HG03060 (cell line): ENCODE results near the gene SLC66A1.

Source experiments
- ATAC-seq: cut with Tn5 transposase; IDR thresholded peaks from one replicate; pipeline ENCODE4 v1.9.1; 2021; ENCODE audit warnings: low read depth, moderate number of reproducible peaks; ENCODE audit not compliant: unreplicated experiment

SLC66A1 gene

DNA sequence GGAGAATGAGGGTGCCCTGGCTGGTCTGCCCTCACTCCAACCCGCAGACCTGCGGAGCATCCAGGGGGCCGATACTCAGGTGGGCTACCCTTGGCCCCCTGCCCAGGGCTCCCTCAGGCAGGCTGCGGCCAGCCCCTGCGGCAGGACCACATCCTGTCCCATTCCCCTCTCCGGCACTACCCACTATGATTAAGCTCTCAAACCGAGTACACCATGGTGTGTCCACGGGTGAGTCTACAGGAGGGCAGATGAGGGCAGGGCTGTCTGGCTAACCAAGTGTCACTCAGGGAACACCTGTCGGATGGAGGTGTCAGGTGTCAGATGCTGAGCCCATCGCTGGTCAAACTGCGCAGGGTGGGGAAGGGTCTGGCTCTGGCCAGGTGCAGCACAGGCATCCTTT lies 47.2 kb downstream of the SLC66A1 start:
- ATAC-seq = no peak

DNA sequence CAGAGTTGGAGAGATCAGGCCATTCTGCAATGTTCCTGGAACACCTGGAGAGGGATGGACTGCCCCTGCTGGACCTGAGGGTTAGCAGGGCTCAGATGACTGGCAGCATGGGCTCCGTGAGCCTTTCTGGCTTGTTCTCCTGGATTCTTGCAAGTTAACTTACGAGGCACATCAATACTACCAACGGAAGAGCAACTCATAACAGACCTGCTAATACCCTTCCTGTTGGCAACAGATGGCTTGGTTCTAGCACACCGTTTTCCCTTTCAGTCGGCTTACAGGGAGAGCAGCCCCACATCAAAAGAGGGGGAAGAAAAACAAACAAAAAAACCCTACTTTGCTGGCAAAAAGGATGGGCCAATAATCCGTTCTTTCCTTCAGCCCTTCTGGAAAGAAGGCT lies 47.9 kb downstream of the SLC66A1 start:
- no peak for ATAC-seq

DNA sequence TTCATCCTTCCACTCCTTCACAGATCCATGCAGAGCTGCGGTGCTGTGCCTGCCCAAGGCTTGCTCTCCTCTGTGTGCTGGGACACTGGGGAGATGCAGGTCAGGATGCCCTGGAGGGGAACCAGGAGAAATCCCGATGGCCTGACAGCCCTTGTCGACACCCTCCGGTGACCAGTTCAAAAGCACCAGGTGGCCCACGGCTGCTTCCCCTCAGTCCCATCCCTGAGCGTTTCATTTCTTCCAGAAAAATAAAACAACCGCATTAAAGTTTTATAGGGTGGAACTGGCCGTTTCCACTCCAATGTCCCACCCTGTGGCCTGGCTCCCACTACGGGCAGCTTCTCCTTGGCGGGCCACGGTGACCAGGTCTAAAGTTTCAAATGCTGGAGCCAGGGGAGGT lies 48.3 kb downstream of the SLC66A1 start:
- ATAC-seq = no peak

DNA sequence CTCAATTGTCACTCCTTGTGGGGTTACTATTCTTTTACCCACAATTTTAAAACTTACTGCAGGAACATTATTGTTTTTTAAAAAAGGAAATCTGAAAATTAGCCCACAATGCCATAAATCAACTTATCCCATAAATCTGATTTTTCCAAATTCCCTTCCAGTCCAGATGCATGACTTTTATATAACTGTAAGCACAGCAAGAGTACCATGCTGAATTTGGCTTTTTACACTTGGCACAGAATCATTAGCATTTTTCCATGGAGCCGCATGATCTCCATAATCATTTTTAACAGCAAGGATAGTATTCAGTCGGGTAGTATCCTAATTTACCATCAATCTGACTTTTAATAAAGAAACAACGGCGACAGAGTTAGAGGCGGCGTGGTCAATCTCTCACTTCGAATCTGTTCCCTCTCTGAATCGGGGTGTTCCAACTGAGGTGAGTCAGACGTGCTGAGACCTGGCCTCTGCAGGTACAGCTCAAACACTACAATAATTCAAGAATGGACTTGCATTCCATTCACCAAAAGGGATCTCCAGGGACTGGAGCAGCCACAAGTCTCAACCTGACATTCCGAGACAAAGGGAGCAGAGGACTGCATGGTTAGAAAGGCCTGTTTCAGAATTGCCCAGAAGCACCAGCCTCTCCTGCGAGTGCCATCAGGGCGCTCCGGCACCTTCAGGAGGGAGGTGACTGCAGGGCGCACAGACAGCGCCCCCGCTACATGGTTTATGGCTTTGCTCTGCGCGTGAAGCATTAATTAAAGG lies 48.9 kb downstream of the SLC66A1 start:
- no peak for ATAC-seq

DNA sequence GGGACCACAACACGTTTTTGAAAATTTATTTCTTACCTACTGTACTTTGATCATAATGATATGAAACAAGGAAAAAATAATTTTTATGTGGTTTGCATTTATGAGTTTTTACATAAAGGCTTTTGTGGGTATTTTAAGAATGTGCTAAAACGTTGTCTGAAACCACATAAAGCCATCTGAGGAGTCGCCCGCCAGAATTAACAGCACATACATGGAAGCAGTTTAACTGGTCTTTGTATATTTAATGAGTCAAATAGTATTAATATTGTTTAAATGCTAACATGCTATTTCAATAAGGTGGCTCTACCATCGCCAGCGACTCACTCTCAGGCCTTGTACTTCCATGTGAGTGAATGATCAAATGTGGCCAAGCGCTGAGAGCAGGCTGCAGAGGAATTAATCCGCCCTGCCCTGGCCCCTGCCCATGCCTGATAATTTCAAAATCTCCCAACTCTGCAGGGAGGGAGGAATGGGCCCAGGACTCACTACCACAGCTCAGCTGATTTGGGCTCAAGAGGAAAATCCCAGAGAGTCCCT lies 49.6 kb downstream of the SLC66A1 start:
- no peak for ATAC-seq

DNA sequence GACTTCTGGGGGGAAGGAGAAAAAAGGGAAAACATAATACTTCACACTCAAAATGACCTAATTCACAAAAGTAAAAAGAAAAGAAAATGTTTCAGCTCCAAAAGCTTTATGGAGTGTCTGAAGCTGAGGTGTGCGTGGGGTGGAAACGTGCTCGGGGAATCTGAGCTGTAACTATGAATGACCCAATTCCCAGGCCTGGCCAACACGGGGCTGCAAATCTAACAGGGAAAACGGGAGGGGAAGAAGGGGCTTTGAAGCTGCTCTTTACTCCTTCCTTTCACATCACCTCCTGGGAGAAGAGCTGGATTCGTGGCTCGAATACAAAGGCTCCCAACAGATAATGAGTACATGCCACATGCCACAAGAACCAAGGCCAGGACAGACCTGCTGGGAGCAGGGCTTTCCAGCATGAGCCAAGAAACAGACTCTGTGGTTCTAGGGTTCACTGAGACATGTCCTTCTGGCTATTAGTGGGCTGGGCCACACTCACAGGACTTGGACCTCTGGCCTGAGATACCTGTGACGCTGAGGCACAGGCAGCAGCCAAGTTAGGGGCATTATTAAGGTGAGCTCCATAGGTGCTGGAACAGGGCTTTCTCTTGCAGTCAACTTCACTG lies 51.5 kb downstream of the SLC66A1 start:
- no peak for ATAC-seq

DNA sequence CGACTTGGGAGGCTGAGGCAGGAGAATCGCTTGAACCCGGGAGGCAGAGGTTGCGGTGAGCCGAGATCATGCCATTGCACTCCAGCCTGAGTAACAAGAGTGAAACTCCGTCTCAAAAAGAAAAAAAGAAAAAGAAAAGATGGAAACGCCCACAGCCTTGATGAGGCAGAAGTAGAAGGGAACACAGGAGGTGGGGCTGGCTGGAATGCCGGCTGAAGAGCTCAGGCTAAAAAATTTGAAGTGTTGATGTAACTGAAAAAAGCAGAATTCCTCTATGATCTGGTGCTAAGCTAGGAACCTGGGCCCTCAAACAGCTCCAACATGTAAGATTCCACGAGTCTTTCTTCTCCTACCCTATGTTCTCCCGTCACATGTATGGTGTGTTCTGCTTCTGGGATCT lies 53.6 kb downstream of the SLC66A1 start:
- ATAC-seq = no peak

DNA sequence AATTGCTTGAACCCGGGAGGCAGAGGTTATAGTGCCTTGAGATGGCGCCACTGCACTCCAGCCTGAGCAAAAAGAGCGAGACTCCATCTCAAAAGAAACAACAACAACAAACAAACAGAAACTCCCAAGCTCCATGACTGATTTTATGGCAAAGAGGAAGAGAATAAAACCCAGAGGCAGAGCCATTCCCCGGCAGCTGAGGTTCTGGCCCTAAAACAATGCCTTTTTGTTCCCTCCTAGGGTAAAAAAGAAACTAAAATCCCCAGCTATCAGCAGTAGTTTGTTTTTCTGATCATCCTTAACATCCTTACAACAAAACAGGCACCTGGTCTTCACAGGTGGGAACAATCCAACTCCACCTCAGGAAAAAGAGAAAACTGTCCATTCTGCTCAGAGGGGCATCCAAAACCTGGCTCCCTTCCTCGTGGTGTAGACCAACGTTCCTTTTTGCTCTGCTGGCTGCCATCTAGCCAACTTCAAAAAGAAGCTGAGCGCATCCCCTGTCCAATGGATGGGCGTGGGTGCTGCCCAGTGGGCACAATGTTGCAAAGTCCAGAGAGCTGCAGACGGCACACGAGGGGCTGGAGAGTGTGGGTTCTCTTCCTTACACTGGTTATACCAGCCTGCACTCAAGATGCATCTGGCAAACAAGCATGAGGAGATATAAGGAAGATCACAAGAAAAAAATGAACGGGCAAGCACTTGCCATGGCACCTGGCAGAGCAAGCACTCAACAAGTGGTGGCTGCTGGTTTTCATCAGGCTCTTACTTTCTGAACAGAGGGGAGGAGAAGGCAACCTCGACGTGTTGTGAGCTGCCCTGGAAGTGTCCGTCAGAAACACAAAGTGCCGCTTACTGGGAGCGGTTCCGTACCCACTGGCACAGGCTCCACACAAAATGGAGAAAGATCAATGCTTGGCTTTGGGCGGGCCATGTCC lies 54.7 kb downstream of the SLC66A1 start:
- ATAC-seq = no peak

DNA sequence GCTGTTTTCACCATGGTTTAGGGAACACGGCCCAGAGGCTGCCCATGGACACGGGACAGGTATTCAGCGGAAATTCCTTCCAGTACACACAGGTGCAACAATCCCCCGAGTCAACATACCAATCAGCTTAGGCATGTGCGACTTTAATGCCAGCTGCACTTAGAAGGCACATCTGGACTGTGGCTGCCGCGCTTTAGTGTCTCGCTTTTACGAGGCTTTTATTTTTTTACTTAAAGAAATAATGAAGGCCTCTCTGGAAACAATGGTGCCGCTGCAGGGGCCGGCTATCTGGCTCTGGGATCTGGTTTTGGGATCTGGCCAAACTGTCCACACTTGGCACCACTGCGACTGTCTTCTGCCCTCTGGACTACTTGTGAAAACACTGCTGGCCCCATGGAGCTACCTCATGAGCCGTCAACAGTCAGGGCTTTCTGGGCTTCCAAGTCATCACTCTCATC lies 55.5 kb downstream of the SLC66A1 start:
- no peak for ATAC-seq

DNA sequence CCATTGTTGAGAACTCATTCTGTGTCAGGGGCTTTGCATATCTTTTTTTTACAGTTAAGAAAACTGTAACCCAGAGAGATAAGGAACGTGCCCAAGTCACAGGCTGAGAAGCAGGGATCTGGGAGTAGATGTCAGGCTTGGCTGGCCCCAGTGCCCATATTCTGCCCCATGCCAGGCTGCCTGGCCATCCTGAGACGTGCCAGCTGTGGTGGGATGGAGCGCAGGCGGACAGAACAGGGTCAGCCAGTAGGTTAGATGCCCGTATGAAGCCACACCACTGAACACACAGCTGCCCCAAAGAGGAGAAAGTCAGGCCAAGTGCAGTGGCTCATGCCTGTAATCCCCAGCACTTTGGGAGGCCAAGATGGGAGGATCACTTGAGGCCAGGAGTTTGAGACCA lies 55.9 kb downstream of the SLC66A1 start:
- ATAC-seq = no peak

DNA sequence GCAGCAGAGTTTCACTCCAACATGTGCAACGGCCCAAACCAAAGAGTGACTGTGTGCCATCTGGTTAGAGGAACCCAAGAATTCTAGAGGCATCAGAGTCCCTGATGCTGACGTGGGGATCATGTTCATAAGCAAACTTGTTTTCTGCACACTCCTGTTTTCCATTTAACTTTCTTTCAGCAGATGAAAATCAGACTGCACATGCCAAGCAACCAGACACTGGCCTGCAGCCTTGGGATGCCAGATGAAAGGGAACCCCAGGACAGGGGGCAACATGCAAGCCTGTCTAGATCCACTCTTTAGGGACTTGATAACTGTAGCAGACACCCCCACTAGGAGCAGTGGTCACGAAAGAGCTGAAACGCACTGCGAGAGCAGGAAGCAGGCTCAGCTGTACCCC lies 56.8 kb downstream of the SLC66A1 start:
- no peak for ATAC-seq

DNA sequence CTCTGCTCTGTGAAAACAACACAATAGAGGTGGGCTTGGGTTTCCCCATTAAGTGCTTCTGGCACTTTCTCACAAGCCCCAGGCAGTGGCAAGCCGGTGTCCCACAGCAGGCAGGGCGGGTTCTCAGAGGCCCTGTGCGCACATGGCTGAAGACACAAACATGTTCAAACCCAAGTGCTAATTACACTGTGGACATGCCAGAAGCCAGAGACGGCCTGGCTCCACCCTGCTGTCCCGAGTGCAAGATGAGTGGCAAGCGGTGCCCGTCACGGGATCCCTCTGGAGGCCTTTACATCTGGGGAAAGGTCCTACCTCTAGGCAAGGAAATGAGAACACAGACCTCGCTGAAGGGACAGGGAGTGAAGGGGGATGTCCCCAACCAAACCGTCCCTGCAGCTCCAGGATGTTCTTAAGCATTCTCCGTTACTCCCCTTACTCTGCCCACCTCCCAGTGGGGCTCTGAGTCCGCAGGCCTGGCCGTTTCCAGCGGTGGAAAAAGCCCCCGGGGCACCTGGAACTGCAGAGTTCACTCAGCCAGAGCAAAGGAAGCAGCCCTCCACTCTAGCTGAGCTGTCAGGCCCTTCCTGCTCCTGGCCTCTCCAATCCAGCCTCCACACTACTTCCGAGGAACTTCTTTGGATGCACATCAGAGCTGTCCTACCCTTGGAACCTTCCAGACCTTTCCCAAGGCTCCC lies 57.4 kb downstream of the SLC66A1 start:
- ATAC-seq = no peak

DNA sequence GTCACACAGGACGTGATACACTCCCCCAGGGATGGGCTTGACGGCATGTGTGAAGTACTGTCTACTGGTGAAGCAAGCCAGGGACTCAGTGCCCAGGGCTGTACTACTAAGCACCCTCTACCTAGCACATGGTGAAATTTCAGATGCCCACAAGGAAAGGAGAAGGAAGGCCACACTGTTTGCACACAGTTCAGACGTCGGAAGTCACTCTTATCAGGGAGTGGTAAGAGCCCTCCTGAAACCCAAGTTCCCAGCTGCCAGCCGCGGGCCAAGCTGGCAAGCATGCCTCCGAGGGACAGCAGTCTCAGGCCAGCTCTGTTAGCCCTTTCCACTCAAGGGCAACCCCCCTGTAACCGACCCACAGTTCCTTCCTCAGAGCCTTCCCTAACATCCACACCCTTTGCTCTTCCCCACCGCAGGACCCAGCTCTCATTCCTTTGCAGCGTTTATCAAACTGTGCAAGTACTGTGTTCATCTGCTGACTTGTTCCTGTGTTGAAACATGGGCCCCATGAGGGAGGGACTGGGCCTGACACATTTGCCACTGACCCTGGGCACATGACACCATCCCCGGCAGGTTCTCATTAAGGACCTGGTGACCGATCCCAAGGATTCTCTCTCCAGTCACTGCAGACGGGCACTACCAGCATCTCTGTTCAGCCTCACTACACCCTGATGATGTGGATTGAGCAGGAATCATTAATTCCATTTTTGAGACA lies 58.5 kb downstream of the SLC66A1 start:
- ATAC-seq = no peak

DNA sequence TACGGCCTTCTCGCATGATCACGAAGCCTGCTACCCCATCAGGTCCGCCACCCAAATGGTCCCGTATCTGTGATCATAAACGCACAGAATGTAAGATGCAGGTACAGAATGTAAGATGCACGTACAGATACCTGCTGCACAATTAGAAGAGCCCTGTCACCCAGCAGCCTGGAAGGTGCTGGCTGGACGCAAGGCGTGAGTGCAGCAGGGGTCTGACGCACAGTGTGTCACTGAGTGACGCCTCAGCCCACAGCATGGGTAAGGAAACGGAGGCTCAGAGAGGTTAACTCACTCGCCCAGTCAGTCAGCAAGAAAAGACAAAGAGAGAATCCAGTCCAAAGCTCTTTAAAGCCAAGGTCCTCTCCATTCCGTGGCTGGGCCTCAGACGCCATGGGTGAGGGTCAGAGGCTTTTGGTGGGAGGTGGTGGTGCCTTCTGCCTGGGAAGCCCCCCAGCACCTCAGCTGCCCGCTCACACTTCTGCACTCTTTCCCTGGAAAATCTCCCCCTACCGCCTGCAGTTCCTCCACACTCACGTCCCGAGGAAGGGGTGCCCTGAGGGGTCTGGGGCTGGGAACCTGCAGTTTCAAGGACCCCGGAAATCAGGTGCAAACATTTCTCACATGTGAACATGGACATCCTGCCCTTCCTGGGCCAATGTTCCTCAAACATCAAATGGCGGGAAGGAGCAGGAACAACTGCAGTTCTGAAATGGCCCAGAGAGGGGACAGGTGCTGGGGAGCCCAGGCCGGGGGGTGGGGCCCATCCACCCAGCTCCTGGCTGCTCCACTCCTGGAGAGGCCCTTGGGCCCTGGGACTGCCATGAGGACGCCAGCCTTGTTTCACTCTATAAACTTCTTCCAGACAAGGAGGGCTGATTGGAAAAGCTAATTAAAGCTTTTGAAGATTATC lies 59.4 kb downstream of the SLC66A1 start:
- no peak for ATAC-seq

DNA sequence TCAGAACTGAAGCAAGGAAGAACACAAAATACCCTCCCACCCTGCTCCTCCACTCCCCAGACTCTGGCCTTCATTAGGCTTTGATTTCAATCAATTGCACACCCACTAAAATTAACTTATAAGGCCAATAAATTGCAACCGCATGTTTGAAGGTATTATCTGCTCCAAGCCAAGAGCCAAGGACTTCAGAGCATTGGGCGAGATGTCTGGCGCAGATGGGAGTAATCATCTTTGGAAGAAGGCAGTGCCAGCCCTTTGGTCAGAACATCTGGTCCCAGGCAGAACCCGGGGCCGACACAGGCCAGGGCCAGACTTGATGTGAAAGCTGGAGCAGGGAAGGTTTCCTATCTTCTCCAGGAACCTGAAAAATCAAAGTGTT lies 60.0 kb downstream of the SLC66A1 start:
- ATAC-seq = no peak

DNA sequence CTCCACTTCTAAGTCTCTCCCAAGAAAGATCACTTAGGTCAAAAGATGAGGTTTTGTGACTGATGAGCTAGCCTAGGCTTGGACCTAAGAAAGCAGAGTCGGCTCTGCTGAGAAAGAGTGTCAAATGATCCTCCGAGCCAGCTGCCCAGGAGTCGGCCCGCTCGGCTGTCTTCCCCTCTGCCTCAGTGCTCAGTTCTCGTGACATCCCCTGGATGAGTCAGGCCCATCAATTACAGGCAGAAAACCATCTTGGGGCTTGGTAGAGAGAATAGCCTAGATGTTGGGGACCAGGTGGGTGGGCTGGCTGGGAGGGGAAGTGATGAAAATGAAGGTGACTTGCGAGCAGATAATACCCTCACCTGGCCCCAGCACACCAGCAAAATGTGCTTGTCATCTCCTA lies 60.5 kb downstream of the SLC66A1 start:
- ATAC-seq = no peak

DNA sequence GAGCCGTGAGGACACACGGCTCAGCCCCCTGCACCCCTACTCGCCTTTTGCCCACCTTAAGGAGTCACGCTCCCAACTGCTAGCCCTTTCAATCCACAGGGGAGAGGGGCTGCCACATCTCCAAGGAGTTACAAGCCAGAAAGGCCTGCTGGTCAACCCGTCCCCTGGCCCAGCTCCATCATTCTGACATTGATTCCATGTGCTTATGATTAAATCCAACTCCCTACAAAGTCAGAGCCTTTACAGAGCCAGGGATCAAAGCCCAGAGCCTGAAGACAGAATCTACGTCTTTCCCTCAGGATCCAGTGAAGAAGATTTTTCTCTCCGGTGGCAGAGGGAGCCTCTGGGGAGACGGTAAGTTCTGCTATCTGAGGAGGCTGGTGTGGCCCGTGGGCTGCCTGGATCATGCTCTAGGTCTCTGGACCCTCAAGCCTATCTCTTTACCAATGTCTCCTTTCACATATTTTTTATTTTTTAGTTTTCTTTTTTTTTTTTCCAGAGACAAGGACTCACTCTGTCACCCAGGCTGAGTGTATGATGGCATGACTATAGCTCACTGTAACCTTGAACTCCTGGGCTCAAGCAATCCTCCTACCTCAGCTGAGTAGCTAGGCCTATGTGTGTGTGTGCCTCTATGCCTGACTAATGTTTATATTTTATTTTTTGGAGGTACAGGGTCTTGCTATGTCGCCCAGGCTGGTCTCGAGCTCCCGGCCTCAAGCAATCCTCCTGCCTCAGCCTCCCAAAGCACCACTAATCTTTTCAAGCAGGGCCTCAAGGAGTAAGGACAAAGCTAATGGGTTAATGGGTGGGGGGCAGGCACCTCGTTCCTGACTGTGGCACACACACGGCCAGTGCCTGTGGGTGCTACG lies 61.3 kb downstream of the SLC66A1 start:
- ATAC-seq = no peak
